Measurements from ENCODE around the gene DGCR2.
A peak's percentile ranks its signal among the peaks of the same experiment; 100 is the strongest.
"Not testable (repeated sequence)": the region's sequence is repeated elsewhere in the genome, so short reads cannot be mapped to it uniquely, and the experiment has no call there.

DGCR2 gene

GRCh38 chr22:19122143-19122751 is at the start of gene DGCR2:
TSS of gene DGCR2 (minus strand) at chr22:19122412. CDS start at chr22:19122206, 206 bp downstream.
- peak; percentile 95 for DNase-seq

- DNase-seq: no peak
These were observed 47.7 kb upstream of the DGCR2 start for GRCh38 chr22:19169947-19170318.

GRCh38 chr22:19169002-19169946 is 47.1 kb upstream of the DGCR2 start:
- no peak for DNase-seq

GRCh38 chr22:19168088-19168890 is 46.1 kb upstream of the DGCR2 start:
- no peak for DNase-seq

GRCh38 chr22:19167106-19167869 is 45.1 kb upstream of the DGCR2 start:
- no peak for DNase-seq

GRCh38 chr22:19166421-19166820 is 44.2 kb upstream of the DGCR2 start:
- no peak for DNase-seq

- DNase-seq: no peak
These were observed 42.2 kb upstream of the DGCR2 start for GRCh38 chr22:19164425-19164824.

GRCh38 chr22:19158649-19159048 is 36.4 kb upstream of the DGCR2 start:
- not testable (repeated sequence) for DNase-seq

- DNase-seq: not testable (repeated sequence)
These were observed 33.9 kb upstream of the DGCR2 start for GRCh38 chr22:19156109-19156508.

- no peak for DNase-seq
These were observed 31.0 kb upstream of the DGCR2 start for GRCh38 chr22:19152942-19153883.

GRCh38 chr22:19151329-19152191 is 29.3 kb upstream of the DGCR2 start:
- no peak for DNase-seq

- DNase-seq: no peak
These were observed 28.5 kb upstream of the DGCR2 start for GRCh38 chr22:19150482-19151328.

- no peak for DNase-seq
These were observed 27.8 kb upstream of the DGCR2 start, which contains the start of gene GSC2 for GRCh38 chr22:19149991-19150390. TSS of gene GSC2 (minus strand) at chr22:19150292. CDS start at chr22:19150283, 9 bp downstream.

- DNase-seq: no peak
These were observed 27.1 kb upstream of the DGCR2 start for GRCh38 chr22:19149047-19149883.

- DNase-seq: no peak
These were observed 26.3 kb upstream of the DGCR2 start for GRCh38 chr22:19148417-19149046.

- no peak for DNase-seq
These were observed 25.1 kb upstream of the DGCR2 start for GRCh38 chr22:19147195-19147780.

GRCh38 chr22:19146215-19146968 is 24.2 kb upstream of the DGCR2 start:
- no peak for DNase-seq
